HG02885 (cell line): ENCODE measurements around the gene PDE9A.

Source experiments
- ATAC-seq: cut with Tn5 transposase; IDR thresholded peaks from one replicate; pipeline ENCODE4 v1.9.1; 2021; ENCODE audit warnings: mild to moderate bottlenecking; ENCODE audit not compliant: unreplicated experiment, poor library complexity

PDE9A gene

DNA sequence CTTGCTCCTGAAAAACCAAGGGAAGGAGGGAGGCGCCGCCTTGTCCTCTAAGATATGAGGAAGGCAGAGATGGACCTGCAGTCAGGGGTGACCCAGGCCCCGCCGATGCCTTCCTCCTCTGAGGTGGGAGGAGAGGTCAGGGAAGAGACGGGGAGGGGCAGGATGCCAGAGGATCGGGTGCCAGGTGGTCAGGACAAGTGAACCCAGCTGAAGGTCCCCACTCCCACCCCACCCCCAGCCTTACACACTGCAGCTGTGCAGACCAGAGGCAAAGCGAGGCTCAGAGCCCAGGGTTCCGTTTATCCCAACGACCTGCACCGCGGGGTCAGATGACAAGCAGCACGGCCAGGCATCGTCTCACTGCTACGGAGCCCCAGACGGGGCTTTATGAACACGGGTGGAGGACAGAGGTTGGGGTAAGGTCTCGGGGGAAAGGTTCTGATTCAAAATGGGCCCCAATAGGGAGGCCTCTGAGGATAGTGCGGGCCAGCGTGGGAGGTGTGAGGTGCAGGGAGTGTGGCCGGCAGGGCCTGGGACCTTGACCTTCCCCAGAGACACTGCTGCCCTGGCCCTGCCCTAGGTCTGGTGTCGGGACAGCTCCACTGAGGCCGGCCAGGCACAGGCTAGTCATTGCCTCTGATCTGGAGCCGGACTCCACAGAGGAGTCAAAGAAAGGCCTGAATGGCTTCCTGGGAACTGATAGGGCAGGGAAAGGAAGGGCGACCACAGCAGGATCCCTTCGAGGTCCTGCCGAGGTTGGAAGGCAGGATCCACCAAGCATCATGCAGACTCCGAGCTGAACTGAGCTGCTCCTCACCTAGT, 113.5 kb downstream of the PDE9A start:
- ATAC-seq, result no peak

GRCh38 chr21:42767561-42767835, 114.1 kb downstream of the PDE9A start:
- no peak for ATAC-seq

GRCh38 chr21:42768324-42769121, 115.1 kb downstream of the PDE9A start:
- ATAC-seq, result no peak

DNA sequence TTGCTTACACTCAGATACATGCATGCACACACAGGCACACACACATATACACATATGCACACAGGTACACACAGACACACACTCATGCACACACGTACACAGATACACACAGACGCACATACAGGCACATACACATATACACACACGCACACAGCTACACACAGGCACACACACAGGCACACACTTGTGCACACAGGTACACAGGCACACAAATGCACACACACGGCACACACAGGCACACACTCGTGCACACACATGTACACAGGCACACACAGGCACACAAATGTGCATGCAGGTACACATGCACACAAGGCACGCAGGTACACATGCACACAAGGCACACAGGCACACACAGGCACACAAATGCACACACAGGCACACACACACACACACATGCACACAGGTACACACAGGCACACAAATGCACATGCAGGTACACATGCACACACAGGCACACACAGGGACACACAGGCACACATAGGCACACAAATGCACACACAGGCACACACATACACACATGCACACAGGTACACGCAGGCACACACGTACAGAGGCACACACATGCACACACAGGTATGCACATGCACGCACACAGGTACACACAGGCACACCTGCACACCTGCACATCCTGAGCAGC, 115.9 kb downstream of the PDE9A start:
- no peak for ATAC-seq

GRCh38 chr21:42769820-42770716, 116.6 kb downstream of the PDE9A start:
- ATAC-seq, result no peak

DNA sequence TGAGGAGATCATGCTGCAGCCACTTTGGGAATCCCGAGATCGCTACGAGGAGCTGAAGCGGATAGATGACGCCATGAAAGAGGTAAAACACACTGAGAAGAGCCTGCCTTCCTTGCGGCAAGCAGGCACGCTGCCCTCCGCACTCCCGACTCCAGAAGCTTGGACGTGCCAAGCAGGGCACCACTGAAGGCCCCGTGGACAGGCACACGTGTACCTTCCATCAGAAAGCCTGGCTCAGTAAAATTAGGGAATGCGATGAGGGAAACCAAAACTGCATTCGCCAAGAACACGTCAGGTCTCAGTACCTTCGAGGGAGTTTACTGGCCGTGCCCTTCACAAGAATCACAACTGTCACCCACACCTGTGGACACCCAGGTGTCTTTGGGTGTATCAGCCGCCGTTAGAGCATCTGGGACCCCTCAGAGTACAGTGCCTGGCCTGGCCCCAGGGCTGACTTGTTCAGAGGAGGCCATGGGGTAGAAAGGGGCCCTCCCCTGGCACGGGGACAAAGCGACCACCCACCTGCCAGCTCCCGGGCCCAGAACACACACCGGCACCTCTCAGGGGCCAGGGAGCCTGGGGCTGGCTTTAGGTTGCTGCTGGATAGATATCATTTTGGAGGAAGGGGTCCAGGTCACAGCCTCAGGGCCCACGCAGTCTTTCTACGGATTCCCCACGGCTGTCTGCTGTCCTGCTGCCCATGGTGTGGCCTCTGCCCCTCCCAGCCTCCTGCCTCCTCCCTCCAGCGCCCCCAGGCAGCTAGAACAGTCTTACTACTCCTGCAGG, 117.5 kb downstream of the PDE9A start:
- ATAC-seq, result no peak

DNA sequence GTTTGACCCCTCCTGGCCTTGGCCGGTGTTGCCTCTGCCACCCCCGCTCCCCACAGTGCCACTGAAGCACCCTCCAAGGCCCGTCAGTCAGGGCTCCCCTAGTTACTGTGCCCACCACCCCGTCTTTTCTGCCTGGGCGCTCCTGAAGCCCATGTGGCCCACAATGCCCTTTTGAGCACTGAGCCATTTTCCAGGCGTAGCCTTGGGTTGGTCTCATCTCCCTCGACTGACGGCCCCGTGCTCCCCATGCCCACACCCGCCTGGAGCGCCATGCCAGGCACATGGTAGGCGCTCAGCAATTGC, 118.0 kb downstream of the PDE9A start:
- ATAC-seq, result no peak

DNA sequence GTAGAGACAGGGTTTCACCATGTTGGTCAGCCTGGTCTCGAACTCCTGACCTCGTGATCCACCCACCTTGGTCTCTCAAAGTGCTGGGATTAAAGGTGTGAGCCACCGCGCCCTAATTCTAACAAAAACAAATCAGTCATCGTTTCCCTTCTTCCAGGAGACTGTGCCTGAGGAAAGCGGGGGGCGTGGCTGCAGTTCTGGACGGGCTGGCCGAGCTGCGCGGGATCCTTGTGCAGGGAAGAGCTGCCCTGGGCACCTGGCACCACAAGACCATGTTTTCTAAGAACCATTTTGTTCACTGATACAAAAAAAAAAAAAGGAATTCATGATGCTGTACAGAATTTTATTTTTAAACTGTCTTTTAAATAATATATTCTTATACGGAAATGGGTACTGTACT, 121.7 kb downstream of the PDE9A start:
- ATAC-seq, result no peak

GRCh38 chr21:42775891-42776290, 122.5 kb downstream of the PDE9A start:
- no peak for ATAC-seq

DNA sequence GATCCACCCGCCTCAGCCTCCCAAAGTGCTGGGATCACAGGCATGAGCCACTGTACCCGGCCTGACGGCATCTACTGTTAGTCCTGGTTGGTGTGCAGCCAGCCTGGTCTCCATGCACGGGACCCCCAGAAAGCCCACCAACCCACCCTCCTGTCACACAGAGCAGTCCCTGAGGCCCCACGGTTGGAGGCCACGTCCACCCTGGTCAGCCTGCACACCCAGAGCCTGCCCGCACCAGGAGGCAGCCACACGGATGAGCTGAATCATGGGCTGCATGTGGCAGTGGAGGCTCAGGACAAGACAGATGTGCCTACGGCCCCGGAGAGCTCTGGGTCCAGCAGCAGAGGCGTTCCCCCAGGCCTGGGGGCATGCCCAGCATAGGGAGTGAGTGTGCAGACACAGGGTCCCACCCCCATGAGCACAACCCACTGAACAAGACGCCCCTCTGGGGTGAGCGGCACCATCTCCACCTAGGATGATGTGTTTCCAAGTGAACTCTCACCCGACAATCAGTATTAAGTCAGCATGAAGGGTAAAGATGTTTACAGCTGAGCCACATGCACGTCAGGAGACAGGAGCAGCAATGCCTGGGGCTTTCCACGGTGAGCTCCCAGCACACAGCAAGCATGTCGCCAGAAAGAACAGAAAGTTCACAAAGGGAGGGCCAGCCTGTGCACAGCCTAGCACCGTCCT, 123.8 kb downstream of the PDE9A start:
- ATAC-seq, result no peak

- ATAC-seq, result no peak
Measured at GRCh38 chr21:42777757-42778344, 124.4 kb downstream of the PDE9A start.

- no peak for ATAC-seq
Measured at GRCh38 chr21:42779431-42779861, 126.0 kb downstream of the PDE9A start.

- ATAC-seq, result no peak
Measured at GRCh38 chr21:42780617-42781016, 127.2 kb downstream of the PDE9A start.

DNA sequence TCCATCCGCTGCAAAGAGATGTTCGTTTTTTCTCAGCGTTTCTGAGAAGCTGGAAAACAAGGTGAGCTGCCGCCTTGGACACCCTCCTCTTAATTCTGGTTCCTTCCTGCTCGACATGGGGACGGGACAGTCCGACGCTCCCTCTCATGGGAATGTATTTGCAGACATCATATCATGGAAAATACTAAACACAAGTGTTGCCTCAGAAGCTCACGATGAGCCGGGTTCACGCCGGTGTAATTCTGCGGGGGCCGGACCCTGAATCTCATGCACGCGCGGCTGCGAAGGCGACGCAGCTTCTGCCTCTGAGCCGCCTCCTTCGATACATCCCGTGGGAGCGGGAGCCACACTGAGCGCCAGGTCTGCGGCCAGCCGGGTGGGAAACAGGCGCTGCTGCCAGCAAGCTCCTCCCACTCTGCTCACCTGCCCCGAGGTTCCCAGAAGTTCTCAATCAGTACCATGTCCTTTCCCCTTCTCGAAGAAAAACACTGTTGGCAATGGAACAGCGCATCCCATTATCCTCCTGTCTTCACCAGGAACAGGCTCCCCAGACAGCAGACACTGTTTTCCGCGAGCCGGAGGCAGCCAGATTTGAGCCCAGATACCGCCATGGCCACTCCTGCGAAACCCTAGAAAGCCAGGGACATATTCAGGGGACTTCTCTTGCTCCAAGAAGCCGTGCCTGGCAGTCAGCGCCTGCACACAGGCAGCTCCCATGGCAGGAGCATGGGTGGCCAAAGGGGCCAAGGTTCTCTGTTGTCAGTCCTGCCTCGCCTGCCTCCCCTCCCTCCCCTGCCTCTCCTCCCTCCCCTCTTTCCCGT, 127.9 kb downstream of the PDE9A start:
- no peak for ATAC-seq

GRCh38 chr21:42781971-42782722, 128.7 kb downstream of the PDE9A start:
- no peak for ATAC-seq

GRCh38 chr21:42782723-42783242, 129.4 kb downstream of the PDE9A start:
- ATAC-seq, result no peak

DNA sequence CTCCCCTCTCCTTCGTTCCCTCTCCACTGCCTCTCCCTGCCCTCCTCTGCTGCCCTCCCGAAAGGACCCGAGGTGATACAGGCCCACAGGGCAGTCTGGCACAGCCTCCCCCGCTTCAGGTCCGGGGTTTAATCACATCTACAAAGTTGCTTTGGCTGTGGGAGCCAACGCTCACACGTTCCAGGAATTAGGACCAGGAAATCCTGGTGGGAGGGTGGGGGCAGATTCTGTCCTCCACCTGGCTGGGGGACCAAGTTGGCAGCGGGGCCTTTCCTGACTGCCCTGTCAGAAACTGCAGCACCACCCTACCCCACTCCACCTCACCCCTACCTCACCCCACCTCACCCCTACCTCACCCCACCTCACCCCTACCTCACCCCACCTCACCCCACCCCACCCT, 130.9 kb downstream of the PDE9A start:
- ATAC-seq, result no peak
